GM19328 (cell line): ENCODE measurements around the gene PRR20G.

ENCODE experiments used
- ATAC-seq: cut with Tn5 transposase; IDR thresholded peaks from one replicate; pipeline ENCODE4 v1.9.1; 2021; ENCODE audit warnings: mild to moderate bottlenecking, moderate library complexity; ENCODE audit not compliant: unreplicated experiment

The PRR20G gene

DNA sequence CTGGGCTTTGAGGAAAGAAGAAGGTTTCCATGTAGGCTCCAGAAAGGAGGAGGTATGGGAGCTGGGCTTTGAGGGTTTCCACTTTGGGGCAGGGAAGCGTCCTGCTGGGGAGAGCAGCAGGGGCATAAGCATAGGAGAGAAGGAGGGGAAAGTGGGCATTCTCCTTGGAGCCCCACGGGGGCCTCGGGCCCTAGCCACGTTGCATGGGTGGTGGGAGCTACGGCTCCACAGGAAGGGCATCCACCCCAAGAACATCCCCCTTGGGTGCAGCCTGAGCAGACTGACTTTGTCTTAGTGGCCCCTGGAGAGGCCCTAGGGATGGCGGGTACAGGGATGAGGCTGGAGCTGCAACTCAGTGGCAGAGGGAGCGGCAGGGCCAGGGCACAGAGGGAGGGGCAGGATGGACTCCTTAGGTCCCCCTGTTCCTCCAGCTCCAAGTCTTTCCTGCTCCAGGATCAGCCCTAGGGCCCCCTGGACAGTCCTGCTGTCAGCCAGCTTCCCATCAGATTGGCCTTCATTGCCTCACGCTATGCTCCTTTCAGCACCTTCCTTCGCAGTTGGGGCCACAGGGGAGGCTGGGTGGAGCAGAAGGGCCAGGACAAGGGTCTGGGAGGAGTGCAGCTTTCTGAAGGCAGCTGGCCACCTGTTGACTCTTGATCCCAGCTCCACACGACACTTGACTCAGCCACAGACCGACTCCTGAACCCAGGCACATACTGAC lies 22.9 kb downstream of the PRR20G start:
- no peak for ATAC-seq

DNA sequence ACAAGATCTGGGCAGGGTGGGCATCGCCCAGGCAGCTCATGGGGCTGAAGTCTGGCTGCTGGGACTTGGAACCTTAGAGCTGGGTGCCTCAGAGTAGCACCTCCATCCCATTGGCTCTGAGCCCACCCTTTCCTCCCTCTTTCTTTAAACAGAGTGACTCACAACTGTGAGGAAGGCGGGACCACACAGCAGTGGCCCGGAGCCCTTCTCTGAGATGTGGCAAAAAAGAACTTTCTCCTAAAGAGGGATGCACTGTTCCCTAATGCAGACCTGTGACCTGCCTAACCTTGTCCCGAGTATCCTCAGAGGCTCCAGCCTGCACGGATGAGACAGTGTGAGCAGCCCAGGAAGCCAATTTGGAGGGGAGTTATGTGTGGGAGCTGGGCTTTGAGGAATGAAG lies 23.6 kb downstream of the PRR20G start:
- ATAC-seq: no peak

DNA sequence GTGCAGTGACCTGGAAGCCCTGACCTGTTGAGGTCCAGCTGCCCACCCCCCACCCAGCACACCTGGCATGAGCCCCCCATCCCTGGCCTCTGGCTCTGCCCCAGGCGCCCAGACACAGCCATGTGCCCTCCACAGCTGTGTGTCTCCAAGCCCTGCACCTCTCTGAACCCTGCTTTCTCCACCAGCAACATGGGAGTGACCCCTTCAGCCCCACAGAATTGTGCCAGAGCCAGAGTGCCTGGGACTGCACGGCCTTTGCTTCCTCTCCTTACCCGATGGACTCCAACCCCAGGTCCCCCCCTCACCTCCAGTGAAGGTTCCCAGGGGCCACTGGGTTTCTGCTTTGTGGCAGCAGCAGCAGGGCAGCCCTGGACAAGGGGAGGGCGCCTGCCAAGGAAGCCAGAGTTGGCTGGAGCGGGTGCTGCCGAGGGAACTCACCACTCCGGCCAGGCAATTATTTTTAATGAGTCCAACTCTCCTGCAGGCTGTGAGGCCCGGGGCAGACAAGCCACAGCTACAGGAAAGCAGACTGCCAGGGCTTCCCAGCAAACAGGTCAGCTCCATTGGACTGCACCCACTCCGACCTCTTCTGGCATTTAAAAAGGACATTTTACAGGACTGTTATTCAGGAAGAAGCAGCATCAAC lies 24.1 kb downstream of the PRR20G start:
- no peak for ATAC-seq

DNA sequence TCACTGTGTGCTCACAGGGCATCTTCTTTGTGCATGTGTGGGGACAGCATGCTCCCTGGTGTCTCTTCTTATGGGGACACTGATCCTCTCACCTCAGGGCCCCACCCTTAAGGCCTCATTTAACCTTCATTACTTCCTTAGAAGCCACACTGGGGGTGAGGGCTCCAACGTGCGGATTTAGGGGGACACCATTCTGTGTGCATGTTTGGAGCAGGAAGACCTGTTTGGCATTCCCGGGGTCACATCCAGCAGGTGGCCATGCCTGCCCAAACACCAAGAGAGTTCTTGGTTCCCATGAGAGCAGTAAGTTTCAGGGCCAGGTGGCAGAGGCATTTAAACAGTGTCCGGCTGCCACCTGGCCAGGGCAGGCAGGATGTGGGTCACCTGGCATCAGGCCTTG lies 24.8 kb downstream of the PRR20G start:
- no peak for ATAC-seq

DNA sequence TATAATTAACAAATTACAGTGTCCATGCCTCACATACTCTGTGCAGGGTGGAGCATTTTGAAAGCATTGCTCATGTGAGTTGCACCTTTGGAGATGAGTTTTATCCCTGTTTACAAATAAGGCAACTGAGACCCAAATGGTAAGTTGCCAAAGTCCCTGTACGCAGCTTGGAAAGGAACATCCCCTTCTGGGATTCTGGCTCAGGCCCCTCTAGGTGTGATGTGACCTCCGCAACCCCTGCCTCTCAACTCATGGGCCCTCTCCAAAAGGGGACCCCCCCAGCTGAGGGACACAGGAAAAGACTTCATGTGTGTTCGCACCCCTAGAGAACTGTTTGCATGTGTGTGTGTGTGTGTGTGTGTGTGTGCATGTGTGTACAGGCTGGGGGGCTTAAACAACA lies 25.3 kb downstream of the PRR20G start:
- ATAC-seq: no peak

DNA sequence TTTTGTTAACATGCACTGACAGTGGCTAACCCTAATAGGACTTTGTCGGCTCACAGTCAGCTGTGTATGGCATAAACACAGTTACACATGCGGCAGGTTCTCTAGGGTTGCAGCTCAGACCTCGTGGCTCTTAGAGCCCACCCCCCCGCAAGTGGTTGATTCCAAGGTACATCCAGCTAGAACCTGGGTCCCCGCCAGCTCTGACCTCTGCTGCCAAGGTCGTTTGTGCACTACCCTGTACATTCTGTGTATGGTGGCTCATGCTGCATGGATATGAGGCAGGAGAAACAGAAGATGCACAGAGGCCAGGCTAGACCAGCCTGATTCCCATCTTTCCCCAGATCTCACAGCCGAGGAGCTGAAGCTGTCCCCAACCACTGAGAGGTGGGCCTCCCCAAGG lies 25.9 kb downstream of the PRR20G start:
- ATAC-seq: no peak

DNA sequence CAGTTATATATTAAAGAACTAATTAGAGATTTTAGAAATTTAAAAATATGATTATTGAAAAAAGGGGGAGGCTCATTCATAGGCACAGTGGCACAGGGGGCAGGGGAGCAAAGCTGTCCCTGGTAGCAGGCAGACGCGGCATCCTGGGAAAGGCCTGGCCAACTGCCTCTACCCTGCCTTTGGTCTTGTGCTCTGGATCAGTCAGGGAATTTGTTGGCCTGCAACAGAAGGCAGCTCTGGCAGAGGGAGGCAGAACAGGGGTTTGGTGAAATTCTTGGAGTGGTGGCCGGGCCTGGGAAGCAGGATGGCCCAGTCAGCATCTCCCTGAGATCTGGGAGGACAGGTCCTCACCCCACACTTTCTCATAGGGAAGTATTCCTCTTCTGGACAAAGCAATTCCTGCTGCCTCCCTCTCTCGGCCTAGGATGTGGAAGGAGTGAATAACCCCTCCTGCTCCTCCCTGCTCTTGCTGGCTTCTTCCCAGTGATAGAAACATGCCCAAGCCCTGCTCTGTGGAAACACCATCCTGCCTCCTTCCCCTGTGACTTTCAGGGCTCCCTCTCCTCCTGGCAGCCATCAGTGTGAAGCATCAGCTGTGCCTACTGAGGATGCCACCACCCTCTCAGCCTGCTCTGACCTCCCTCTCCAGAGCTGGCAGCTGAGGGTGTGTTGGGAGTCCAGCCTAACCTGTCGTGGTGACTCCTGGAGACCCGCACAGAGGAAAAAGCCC lies 26.9 kb downstream of the PRR20G start:
- ATAC-seq: no peak

DNA sequence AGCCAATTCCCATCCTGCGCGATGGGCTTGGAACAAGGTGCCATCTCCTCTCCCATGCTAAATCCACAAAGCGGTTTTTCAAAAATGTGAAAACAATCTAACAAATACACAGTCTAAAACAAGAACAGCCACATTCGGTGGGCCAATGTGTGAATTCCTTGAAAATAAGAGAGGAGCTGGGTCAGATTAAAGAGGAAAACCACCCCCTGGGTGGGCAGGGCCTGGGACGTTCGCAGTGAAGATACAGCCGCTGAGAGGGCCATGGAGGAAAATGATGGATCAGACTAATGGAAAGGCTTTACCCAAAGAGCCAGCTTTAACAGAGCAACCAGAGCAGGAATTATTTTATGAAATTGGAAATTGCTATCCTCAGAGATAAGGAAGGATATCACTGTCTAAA lies 27.4 kb downstream of the PRR20G start:
- ATAC-seq: no peak

DNA sequence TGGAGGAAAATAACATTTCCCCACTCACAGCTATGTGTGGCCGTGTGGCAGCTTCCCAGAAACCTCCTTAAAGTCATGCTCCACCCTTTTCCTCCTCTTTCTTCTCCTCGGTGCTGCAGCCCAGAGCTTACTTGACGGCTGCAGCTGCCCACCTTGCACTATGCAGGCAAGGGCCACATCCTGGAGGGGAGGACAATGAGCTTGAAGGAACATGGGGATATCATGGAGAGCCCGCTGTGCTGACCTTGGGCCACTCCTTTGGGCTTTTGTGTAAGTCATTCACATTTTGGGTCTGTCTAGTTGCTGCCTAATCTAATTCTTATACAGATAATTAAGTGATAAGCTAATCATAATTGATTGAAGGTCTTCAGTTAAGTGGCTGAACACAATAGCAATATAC lies 28.0 kb downstream of the PRR20G start:
- no peak for ATAC-seq

DNA sequence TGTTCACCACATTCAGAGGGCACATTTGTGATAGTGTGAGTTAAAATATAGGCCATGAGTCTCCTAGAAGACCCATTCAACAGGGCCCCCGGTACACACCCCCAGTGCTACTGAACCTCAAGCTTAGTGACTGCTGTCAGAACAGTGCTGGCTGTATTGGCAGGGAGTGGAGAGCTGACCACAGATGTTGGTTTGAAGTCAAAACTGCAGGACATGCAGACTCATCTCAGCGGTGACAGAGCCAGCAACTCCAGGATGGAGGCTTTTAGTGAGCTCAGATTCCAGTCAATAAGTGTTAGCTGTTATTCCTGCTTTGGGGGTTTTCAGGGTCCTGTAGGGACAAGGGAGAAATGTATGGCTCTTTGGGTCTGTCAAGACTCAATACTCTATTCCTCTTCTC lies 29.1 kb downstream of the PRR20G start:
- no peak for ATAC-seq

DNA sequence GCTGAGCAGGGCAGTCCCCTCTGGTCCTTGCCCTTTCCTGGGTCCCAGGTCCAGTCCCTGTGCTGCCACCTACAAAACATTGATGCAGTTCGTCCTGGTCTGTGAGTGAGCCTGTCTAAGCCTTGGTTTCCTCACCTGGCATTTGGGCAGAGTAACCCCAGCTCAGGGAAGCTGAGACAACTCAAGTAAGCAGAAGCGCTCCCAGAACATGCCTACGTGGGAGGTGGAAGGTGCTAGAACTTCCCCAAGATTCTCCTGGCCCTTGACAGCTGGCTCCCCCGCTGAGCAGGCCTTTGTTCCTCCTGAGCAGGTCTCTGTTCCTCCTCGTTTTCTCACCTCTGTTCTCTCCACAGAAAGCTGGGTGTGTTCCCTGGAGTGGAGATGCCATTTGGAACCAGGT lies 30.5 kb downstream of the PRR20G start:
- no peak for ATAC-seq

DNA sequence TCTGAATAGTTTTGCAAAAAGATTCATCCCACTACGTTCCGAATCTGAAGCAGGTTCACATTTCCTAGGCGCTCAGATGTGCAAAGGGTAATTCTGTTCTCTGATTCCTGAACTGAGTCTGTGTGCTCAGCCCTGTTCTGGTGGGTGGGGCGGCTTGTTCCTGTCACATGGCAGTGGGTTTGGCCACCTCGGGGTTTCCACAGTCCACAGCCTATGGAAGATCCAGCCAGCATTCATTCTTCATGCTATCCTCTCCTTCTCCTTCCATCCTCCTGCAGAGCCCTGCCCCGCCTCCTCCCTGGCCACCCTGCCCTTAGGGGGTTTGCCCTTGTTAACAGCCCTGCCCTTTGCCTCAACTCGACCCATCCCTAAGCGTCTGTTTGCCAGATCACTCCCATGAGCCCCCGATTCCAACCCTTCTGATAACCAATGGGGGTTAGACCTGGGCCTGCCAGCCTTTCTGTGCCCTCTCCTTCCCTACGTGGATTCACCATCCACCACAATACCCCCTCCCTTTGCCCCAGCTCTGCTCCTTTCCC lies 31.0 kb downstream of the PRR20G start:
- ATAC-seq: no peak

DNA sequence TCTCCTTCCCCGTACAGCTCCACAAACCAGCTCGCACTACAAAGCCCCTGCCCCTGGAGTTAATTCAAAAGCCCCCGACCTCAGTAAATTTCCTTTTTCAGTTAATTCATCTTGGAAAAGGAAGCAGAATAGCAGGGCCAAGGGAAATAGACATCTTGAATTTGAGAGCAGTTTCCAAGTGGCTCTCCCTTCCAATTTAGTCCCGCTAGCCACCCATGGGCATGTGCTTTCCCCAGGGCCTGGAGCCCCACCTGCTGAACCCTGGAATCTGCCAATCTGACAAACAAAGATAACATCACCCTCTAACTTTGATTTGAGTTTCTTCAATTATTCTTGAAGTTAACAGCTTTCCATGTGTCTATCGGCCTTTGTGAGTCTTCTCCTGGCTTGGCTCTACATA lies 31.7 kb downstream of the PRR20G start:
- no peak for ATAC-seq

DNA sequence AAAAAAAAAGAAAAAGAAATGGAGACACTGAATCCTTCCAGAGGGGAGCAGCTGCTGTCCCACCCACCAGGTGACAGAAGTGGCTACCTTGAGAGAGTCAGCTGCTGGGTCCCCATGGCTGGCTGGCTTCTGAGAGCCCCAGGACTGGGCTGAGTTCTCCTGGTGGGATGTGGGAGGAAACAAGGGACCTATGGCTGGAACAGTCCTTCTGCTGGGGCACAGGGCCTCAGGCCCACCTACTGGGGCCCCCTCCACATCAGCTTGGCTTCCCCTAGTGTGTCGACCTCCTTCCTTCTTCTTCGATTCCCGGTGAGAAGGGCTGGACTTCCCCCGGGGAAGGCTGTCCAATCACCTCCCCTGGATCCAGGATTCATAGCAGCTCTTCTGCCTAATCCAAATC lies 32.3 kb downstream of the PRR20G start:
- no peak for ATAC-seq

DNA sequence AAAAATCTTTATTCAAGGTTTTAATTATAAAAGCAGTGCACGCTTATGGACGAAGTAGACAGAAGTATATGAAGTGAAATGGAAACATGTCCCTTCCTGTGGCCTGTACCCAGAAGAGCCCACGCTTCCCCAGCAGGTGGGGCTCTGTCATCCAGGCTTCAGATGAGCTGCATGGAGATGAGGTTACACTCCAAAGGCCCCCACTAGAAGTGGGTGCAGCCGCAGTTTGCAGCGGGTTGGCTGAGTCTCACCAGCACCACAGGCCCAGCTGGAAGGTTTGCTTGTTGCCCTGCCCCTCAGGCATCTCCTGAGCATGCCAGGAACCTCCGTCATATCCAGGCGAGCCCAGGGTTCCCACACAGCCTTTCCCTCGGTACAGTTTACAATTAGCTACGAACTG lies 33.1 kb downstream of the PRR20G start:
- ATAC-seq: no peak

DNA sequence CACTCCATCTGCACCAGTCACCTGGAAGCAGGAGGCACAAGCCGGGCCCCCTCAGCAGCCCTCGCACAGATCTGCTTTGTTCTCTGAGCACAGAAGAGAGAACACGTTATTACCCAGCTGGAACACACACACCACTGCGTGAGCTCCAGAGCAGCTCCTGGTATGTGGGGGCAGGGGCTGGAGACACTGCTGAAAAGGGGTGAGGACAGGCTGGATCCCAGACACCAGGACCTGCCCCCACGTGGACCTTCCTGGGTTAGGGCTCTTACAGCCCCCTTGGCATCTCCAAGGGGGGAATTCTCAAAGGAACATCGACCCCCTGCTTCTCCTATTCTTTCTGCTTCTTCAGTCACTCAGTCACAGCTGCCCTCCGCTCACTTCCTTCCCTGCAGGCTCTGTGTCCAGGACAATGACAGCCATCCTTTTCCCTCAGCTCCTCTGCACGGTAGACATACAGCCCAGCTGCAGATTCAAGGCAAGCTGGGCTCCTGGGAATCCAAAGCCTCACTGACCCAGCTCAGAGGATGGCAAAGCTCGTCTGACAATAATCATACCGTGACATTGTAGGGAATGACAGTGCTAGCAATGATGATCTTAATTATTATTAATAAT lies 33.7 kb downstream of the PRR20G start:
- no peak for ATAC-seq

DNA sequence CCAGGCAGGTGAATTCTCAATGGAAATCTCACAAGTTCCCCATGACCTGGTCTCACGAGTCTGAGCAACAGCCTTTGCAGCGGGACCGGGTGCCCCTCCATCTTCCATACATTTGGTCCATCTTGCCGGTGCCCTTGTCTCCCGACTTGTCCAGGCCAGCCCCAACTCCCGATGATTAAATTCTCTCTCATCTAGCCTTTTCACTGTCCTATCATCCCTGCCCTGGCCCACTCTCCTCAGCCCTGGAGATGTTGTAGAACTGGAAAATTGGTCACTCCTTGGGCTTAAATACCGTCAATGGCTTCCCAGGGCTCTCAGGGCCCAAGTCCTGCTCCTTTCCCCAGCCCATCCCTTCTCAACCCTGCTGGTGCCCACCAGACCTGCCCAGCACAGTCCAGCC lies 34.4 kb downstream of the PRR20G start:
- no peak for ATAC-seq

DNA sequence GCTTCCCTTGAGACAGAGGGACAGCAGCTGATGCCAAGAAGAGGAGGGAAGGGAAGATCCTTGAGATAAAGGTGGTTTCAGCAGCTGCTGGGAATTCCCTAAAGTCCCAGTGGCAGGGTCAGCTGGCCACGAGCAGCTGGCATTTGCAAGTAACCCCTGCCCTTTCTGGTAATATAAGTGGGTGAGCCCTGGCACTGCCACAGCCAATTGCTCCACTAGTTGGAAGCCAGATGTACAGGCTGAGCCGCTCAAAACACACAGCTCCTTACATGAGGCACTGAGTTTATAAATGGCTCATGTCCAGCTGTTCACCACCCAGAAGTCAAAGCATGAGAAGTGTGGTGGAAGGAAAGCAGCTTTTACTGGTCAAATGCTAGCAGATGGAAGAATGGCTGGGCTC lies 35.4 kb downstream of the PRR20G start:
- no peak for ATAC-seq

DNA sequence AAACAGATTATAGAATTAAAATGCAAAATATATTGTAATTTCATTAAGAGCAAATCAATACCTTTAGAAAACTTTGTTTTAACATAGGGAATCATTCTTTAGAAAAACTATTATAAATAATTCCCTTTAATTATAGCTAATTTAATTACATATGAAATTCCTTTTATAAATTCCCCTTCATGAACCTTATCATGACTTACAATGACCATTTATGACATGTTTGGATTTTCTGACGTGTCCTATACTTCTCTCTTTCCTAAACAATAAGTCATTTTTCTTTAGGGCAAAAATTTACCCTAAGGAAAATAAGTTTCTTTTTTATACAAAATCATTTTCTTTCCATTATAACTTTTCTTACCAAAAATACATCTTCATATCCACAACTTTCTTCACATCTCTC lies 37.8 kb downstream of the PRR20G start:
- no peak for ATAC-seq

DNA sequence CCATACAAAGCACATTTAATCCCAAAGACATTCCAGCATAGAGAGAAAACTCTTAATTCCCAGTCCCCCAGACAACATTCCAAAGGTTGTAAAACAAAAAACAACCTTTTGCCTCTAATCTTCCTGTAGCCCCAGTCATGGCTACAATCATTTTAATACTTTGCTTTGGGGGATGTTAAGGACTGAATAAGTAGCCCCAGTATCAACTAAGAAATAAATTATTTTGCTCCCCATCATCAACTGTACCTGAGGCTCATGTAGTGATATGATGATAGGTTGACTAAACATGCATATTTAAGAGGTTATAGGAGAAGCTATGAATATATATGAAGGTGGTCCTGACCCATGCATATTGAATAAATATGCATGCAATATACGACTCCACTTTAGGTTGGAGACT lies 40.6 kb downstream of the PRR20G start:
- no peak for ATAC-seq

DNA sequence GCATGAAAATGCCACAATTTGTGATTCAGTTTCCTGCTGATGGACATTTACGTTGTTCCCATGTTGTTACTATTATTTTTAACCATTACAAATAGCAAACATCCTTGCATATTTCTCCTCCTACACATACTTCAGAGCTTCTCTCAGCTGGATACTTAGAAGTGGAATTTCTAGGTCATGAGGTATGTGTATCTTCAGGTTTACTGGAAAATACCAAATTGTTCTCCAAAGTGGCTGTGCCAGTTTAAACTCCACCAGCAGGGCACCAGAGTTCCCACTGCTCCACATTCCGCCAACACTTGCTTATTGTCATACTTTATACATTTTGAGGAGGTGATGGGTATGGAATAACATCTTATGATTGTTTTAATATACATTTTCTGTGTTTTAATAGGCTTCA lies 49.2 kb downstream of the PRR20G start:
- no peak for ATAC-seq

DNA sequence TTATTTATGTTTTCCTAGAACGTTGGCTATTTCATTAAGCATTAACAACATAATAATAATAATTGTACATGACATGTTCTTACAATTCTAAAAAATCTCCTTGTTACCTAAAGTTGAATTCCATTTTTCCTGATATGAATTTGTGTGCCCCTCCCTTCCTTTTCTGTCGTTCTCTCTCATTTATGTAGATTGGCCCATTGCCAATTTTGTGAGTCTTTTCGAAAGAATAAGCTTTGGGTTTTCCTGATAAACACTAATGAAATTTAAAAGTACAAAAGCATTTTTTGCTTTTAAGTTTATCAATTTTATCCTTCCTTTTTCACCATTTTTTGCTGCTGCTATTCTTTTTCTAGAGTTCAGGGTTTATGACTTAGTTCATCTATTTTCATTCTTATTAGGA lies 50.0 kb downstream of the PRR20G start:
- ATAC-seq: no peak
